Peyer's patch (tissue), 4 donors: ENCODE measurements around the gene PHYH.

Experiments
- CTCF ChIP-seq, 6 experiments: fragments of 450-650 bp in 4 of 6; fragments of 200-600 bp in 2 of 6; sonication (generic) in 1 of 6; IDR thresholded peaks; one replicate each; pipeline ENCODE4 v1.5.1; 2017 to 2019; ENCODE audit warnings: antibody characterized with exemption in 6 of 6, mild to moderate bottlenecking in 3 of 6, moderate library complexity in 1 of 6
- POLR2A ChIP-seq, 2 donors: fragments of 450-650 bp; IDR thresholded peaks; one replicate each; pipeline ENCODE4 v1.5.1; 2017; ENCODE audit warnings: antibody characterized with exemption in 2 of 2, mild to moderate bottlenecking in 2 of 2, moderate library complexity in 2 of 2

- TF ChIP-seq CTCF (IDR thresholded peaks at IDR 0.05), result no peak
- TF ChIP-seq POLR2A (IDR thresholded peaks at IDR 0.05), result no peak
Observed at GRCh38 chr10:13315361-13315760, 15.5 kb upstream of the PHYH start.
